Measurements from ENCODE around the gene SMIM24. TPM values are rescaled to one million over a fixed set of nuclear protein-coding genes. Genes with fewer than 3 reads are reported as not detected.

Gene SMIM24
- total RNA-seq, 1 donor from 2014 or later: not detected

DNA sequence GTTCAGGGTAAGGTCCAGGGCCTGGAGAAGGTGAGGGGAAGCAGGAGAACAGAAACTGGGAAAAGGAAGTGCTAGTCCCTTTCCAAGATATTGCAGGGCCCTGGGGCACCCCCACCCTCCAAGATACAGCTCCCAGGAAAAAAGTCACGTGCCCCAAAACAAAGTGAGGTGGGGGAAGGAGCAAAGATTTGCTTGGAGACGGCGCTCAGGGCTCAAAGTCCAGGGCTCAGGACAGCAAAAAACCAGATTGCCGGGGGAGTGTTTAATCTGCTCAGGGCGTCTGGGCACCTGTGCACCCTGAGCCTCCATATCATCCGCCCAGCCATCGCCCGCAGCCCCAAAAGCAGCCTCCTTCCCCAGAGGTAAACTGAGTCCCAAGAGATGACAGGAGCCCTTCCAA is 6.3 kb downstream of the SMIM24 start:
- DNase-seq: no peak
- H3K9me3 Mint-ChIP-seq (ENCODE audit: unreplicated experiment): peaks cover 2% of the 10 kb centered on the region
- H3K27ac Mint-ChIP-seq (ENCODE audit: unreplicated experiment): no peak overlapping the region
- TF ChIP-seq, protein P1, sequence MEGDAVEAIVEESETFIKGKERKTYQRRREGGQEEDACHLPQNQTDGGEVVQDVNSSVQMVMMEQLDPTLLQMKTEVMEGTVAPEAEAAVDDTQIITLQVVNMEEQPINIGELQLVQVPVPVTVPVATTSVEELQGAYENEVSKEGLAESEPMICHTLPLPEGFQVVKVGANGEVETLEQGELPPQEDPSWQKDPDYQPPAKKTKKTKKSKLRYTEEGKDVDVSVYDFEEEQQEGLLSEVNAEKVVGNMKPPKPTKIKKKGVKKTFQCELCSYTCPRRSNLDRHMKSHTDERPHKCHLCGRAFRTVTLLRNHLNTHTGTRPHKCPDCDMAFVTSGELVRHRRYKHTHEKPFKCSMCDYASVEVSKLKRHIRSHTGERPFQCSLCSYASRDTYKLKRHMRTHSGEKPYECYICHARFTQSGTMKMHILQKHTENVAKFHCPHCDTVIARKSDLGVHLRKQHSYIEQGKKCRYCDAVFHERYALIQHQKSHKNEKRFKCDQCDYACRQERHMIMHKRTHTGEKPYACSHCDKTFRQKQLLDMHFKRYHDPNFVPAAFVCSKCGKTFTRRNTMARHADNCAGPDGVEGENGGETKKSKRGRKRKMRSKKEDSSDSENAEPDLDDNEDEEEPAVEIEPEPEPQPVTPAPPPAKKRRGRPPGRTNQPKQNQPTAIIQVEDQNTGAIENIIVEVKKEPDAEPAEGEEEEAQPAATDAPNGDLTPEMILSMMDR (IDR thresholded peaks at IDR 0.05; ENCODE audit: partially characterized antibody, unreplicated experiment): no peak
- no peaks in the 10 kb centered on the region for H3K36me3 Mint-ChIP-seq (ENCODE audit: unreplicated experiment)
- no peak overlapping the region for H3K4me3 Mint-ChIP-seq (ENCODE audit: unreplicated experiment)
- no peaks in the 10 kb centered on the region for H3K4me1 Mint-ChIP-seq (ENCODE audit: low read depth, unreplicated experiment)
- peaks cover 12% of the 10 kb centered on the region for H3K27me3 Mint-ChIP-seq (ENCODE audit: unreplicated experiment)

DNA sequence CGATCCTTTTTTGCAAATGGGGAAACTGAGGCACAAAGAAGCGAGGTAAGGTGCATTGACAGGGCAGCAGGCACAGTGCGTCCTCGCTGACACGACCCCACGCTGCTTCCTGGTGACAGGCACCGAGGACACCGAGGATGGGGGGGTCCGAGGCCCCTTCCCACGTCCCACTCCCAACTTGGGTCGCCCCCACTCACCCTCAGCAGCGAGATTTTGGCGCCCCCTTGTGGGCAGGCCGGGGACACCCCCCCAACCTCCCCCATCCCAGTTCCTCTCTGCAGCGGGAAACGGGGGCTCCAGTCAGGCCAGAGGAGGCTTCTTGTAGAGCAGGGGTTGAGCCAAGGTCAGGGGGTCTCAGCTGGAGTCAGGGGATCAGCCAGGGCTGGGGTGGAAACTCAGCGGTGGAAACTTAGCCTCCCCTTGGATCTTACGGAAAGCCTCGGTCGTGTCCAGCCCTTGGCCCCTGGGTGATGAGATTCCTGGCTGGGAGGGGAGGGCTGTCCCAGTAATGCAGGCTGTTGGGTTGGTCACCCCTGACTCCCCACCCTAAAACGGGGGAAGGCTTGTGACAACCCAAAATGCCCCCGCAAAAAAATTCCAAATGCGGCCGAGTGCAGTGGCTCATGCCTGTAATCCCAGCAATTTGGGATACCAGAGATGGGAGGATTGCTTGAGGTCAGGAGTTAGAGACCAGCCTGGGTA is 8.2 kb downstream of the SMIM24 start:
- H3K4me3 Mint-ChIP-seq (ENCODE audit: unreplicated experiment): no peak overlapping the region
- TF ChIP-seq, protein P1 (IDR thresholded peaks at IDR 0.05; ENCODE audit: partially characterized antibody, unreplicated experiment): peak; percentile 77
- peak; percentile 54 for DNase-seq
- no peak overlapping the region for H3K27ac Mint-ChIP-seq (ENCODE audit: unreplicated experiment)
- H3K36me3 Mint-ChIP-seq (ENCODE audit: unreplicated experiment): no peaks in the 10 kb centered on the region
- H3K4me1 Mint-ChIP-seq (ENCODE audit: low read depth, unreplicated experiment): no peaks in the 10 kb centered on the region
- peaks cover 16% of the 10 kb centered on the region for H3K27me3 Mint-ChIP-seq (ENCODE audit: unreplicated experiment)
- peaks cover 3% of the 10 kb centered on the region for H3K9me3 Mint-ChIP-seq (ENCODE audit: unreplicated experiment)

DNA sequence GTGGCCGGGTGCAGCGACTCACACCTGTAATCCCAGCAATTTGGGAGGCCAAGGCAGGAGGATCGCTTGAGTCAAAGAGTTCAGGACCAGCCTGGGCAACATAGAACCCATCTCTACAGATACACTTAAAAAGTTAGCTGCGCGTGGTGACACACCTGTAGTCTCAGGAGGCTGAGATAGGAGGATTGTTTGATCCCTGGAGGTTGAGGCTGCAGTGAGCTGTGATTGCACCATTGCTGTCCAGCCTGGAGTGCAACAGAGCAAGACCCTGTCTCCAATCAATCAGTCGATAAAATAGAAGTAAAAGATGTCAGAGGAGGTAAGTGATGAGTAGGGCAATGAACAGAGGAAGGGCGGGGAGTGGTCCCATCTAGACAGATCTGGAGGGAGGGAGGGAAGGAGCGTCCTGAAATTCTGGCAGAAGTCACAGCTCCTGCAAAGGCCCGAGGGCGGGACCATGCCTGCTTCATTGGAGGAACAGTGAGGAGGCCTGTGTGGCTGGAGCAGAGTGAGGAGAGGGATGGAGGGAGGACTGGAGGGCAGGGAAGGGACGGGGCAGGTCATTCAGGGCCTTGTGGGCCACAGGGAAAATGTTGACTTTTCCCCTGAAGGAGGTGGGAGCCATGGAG is 9.7 kb downstream of the SMIM24 start:
- Mint-ChIP-seq H3K9me3 (ENCODE audit: unreplicated experiment) (peaks cover 3% of the 10 kb centered on the region), H3K36me3 (ENCODE audit: unreplicated experiment) (no peaks in the 10 kb centered on the region), H3K4me1 (ENCODE audit: low read depth, unreplicated experiment) (no peaks in the 10 kb centered on the region), H3K27me3 (ENCODE audit: unreplicated experiment) (peaks cover 23% of the 10 kb centered on the region), H3K27ac (ENCODE audit: unreplicated experiment) (no peak overlapping the region), H3K4me3 (ENCODE audit: unreplicated experiment) (no peak overlapping the region)
- no peak for DNase-seq
- TF ChIP-seq, protein P1 (IDR thresholded peaks at IDR 0.05; ENCODE audit: partially characterized antibody, unreplicated experiment): no peak

DNA sequence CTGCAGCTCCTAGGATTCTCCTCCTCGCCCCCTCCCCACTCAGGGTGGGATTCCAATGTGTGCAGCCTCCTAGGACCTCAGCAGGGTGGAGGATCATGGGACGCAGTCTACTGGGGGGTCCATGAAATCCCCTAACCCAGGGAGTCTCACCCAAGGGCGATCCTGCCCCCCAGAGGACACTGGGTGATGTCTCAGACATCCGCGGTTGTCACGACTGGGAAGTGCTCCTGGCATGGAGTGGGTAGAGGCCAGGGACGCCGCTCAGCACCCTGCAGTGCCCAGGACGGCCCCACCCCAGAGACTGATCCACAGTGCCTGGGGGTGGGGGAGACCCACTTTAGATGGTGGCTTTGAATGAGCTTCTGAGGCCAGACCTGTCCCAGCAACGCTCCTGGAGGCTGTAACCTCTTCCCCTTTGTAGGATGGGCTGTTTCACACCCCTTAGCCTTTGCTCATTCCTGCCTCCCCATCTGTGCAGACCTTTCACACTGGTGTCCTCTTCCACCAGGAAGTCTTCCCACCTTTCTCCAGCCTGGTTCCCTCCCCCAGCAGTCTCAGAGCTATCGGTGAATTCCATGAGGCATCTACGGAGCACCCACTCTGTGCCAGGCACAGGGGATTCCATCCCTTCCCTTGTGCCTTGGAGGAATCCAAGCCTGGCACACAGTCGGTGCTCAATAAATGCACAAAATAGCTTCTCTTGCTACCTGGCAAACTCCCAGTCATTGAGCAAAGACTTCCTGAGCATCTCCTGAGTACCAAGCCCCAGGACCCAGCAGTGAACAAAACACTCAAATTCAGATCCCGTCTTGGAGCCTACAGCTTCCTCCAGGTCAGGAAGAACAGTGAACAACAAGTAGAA is 10.5 kb downstream of the SMIM24 start:
- no peaks in the 10 kb centered on the region for H3K36me3 Mint-ChIP-seq (ENCODE audit: unreplicated experiment)
- no peak for DNase-seq
- H3K9me3 Mint-ChIP-seq (ENCODE audit: unreplicated experiment): peaks cover 3% of the 10 kb centered on the region
- no peak overlapping the region for H3K4me3 Mint-ChIP-seq (ENCODE audit: unreplicated experiment)
- TF ChIP-seq, protein P1 (IDR thresholded peaks at IDR 0.05; ENCODE audit: partially characterized antibody, unreplicated experiment): no peak
- no peaks in the 10 kb centered on the region for H3K4me1 Mint-ChIP-seq (ENCODE audit: low read depth, unreplicated experiment)
- peaks cover 26% of the 10 kb centered on the region for H3K27me3 Mint-ChIP-seq (ENCODE audit: unreplicated experiment)
- H3K27ac Mint-ChIP-seq (ENCODE audit: unreplicated experiment): no peak overlapping the region

Data from glutamatergic neuron (in vitro differentiated cells).